HG02973 (cell line): ENCODE results near the gene ST3GAL4.

Source experiments
- ATAC-seq: cut with Tn5 transposase; IDR thresholded peaks from one replicate; pipeline ENCODE4 v1.9.1; 2021; ENCODE audit warnings: moderate library complexity; ENCODE audit not compliant: unreplicated experiment

The ST3GAL4 gene

DNA sequence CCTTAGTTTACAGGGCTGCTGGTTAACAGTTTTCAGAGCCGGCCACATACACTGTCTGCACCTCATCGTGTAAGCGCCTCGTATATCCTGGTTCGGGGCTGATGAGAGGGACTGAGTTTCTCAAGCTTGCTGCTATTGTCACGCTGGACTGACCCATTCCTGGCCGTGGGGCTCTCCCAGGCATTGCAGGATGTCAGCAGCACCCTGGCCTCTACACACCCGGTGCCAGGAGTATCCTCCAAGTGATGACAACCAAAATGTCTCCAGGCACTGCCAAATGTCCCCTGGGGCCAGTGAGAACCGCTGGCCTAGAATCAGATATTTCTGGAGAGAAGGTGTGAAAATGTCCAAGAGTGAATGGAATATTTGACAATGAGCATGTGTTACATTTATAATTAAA, 82.8 kb downstream of the ST3GAL4 start:
- no peak for ATAC-seq

GRCh38 chr11:126438691-126439090, 83.2 kb downstream of the ST3GAL4 start:
- ATAC-seq = no peak

GRCh38 chr11:126440276-126440675, 84.8 kb downstream of the ST3GAL4 start:
- ATAC-seq = no peak

GRCh38 chr11:126440792-126441514, 85.5 kb downstream of the ST3GAL4 start:
- ATAC-seq = no peak

GRCh38 chr11:126443120-126443519, 87.6 kb downstream of the ST3GAL4 start:
- ATAC-seq = no peak

DNA sequence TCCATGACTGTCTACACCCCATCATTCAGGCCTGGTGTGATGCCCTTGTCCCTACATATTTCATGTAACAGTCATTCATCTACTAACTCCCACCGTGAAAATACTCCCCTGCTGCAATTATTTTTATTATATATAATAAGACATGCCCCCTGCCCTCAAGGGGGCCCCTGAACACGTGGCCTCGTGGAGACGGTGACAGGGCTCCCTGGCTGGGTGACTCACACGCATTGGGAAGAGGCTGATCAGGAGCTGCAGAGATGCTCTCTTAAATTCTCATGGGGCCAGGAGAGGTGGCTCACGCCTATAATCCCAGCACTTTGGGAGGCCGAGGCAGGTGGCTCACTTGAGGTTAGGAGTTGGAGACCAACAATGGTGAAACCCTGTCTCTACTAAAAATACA, 88.6 kb downstream of the ST3GAL4 start:
- ATAC-seq = no peak

DNA sequence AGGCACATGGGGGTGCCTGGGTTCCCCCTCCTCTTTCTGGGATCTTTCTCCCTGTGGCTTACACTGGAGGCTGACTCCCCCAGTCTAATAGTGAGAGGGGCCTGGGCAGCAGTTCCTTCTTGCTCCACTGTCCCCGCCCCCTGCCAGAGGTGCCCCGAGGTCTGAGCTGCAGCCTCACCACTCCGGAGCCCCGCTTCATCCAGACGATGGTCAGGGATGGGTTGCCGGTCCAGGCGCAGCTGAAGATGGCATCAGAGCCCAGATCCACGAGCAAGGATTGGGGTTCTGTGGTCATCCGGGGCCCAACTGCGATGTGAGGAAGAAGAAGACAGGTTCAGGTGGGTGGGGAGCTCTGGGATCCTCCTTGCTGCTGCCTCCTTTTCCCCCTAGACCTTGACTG, 91.1 kb downstream of the ST3GAL4 start:
- ATAC-seq = no peak

DNA sequence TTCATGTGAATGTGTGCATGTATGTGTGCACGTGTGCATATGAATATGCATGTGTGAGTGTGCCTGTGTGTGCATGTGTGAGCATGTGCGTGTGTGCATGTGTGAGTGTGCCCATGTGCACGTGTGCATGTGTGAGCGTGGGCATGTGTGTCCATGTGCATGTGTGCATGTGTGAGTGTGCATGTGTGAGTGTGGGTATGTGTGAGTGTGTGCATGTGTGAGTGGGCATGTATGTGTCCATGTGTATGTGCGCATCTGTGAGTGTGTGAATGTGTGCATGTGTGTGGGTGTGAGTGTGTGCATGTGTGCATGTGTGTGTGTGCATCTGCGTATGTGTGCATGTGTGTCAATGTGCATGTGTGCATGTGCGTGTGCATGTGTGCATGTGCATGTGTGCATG, 94.7 kb downstream of the ST3GAL4 start:
- no peak for ATAC-seq

DNA sequence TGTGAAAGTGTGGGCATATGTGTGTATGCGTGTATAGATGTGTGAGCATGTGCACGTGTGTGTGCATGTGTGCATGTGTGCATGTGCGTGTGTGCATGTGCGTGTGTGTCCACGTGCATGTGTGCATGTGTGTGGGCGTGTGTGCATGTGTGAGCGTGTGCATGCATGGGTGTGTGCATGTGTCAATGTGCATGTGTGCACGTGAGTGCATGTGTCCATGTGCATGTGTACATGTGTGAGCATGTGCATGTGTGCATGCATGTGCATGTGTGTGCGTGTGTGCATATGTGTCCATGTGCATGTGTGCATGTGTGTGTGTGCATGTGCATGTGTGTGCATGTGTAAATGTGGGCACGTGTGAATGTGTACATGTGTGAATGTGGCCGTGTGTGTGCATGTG, 95.3 kb downstream of the ST3GAL4 start:
- ATAC-seq = no peak

DNA sequence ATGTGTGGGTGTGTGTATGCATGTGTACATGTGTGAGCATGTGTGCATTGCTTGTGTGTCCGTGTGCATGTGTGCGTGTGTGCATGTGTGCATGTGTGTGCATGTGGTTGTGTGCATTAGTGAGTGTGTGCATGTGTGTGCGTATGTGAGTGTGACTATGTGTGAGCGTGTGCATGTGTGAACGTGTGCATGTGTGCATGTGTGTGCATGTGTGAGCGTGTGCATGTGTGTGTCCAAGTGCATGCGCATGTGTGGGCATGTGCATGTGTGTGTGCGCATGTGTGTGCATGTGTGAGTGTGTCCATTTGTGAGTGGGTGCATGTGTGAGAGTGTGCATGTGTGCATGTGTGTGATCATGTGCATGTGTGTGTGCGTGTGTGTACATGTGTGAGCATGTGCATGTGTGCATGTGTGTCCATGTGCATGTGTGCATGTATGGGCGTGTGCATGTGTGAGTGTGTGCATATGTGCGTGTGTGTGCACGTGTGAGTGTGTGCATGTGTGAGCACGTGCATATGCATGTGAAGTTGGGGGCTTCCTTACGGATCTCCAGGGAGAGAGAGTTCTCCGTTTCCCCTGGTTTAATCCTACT, 95.8 kb downstream of the ST3GAL4 start:
- no peak for ATAC-seq

- ATAC-seq = no peak
Observed at GRCh38 chr11:126452241-126453101, 97.0 kb downstream of the ST3GAL4 start.

- ATAC-seq = no peak
Observed at GRCh38 chr11:126456089-126456488, 100.6 kb downstream of the ST3GAL4 start.

DNA sequence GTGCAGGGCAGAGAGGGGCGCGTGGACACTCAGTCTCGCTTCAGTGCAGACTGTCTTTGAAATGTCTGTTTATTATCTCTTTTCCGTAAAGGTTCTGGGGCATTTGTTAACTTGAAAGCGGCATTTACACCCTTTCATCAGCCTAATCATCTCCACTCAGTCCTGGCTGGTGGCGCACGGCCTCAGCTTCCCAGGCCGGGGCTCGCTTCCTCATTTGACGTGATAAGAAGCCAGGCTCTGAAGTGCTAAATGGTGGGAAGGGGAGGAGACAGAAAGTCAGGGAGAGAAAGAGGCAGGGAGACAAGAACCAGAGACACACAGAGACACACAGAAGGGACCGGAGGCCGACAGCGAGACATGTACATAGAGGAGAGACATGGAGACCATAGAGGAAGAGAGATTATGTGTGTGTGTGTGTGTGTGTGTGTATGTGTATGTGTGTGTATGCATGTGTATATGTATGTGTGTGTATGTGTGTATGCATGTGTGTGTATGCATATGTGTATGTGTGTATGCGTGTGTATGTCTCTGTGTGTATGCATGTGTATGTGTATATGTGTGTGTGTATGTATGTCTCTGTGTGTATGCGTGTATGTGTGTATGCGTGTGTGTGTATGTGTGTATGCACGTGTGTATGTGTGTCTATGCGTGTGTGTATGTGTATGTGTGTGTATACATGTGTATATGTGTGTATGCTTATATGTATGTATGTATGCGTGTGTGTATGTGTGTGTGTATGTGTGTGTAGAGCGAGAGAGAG, 101.5 kb downstream of the ST3GAL4 start:
- ATAC-seq = no peak

DNA sequence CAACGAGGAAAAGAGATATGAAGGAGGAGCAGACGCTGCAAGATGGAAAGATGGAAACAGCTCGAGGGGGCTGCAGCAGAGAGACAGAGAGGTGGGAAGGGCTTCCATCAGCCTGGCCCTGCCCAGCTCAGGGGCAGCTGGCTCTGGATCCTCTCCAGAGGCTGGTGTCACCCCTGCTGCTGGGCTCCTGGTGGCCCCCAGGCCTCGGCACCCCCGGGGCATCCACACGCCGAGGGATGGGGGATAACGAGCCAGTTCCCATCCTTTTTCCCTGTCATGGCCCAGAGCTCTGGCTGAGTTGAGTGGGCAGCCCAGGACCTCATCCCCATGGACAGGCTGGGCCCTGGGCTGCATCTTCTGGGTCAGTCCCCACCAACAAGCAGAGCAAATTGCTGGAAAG, 102.3 kb downstream of the ST3GAL4 start:
- ATAC-seq = no peak

DNA sequence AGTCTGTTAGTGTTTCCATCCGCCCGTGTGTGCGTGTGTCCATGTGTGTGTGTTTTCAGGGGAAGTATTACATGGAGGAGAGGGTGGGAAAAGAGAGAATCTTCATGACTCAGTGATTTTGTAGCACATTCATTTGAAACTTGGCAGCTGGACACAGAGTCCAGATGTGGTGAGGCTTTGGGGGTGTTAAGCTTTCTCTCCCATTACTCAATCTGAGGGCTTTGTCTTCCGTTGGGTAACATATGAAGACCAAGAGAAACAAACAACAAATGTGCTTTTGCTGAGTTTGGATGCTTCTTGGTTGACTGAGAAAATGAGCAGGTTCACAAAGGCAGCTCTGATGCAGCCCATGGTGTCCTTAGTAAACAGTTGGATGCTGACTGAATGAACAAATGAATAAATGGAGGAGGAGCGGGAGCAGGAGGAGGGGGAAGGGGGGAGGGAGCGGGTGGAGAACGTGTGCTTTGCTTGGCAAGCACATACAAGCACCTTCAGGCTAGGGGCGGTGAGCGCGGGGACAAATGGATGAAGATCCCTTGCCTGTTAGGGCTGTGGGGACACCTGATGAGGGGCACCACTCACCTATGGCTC, 104.3 kb downstream of the ST3GAL4 start:
- no peak for ATAC-seq

GRCh38 chr11:126460417-126461095, 105.1 kb downstream of the ST3GAL4 start:
- ATAC-seq = no peak

DNA sequence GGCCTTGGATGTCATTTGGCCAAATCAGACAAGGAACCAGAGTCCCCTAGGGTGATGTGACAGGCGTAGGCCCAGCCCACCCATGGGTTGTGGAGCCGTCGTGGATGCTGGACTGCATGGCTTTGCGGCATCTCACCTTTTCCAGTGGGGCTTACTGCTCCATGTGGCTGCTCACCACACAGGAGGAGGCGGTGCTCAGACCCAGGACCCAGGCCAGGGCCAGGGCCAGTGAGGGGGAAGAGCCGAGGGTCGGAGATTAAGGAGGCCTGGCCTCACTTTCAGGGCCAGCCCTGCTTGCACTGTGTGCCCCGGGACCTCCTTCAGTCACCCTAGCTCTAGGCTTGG, 105.6 kb downstream of the ST3GAL4 start:
- no peak for ATAC-seq

DNA sequence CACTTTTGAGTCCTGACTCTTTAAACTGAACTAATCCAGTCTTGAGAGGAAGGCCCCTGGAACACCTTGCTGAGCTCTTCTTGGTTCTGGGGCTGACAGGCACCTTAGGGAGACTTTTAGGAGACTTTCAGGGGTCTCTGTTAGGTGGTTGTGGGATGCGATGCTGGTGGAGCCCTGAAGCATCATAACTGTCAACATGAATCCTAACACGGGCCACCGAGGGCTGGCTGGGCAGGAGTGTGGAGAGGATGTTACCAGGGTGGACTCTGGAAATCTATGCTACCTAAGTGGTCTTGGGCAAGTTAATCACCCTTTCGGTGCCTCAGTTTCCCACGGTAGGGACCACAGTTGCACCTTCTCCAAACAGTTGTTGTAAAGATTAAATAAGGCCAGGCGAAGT, 106.5 kb downstream of the ST3GAL4 start:
- no peak for ATAC-seq

DNA sequence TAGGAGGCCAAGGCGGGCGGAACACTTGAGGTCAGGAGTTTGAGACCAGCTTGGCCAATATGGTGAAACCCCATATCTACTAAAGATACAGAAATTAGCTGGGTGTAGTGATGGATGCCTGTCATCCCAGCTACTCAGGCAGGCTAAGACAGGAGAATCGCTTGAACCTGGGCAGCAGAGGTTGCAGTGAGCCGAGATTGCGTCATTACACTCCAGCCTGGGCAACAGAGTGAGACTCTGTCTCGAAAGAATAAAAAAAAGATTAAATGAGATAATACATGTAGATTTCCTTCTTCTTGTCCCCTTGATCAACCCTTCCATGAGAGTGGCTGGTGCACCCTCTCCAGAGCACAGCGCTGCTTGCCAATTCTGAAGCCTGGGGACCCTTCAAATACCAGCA, 106.9 kb downstream of the ST3GAL4 start:
- no peak for ATAC-seq
